GM12891 (cell line): ENCODE results near the gene CDK5RAP2.

Source experiments
- POLR2A ChIP-seq: IDR thresholded peaks from 2 replicates; pipeline ENCODE4 v1.6.1; 2011; ENCODE audit warnings: low read depth, low read length, control low read depth
- POLR2AphosphoS5 ChIP-seq: IDR thresholded peaks from 2 replicates; pipeline ENCODE4 v1.6.1; 2011; ENCODE audit warnings: low read depth, low read length, control low read depth

- TF ChIP-seq POLR2A = no peak
- no peak for TF ChIP-seq POLR2AphosphoS5
Observed at GRCh38 chr9:120405860-120406259, 174.1 kb downstream of the CDK5RAP2 start.
